ENCODE measurements around the gene AREG. TPM values are rescaled to one million over a fixed set of nuclear protein-coding genes. Genes with fewer than 3 reads are reported as not detected.

AREG gene
- total RNA-seq, 4 donors from 2014 or later, result 10.5 to 27.2 (median 11.1) TPM

- Histone ChIP-seq H3K4me3 (no peak overlapping the region), H3K27me3 (no peaks in the 10 kb centered on the region), H3K36me3 (no peaks in the 10 kb centered on the region), H3K9me3 (no peaks in the 10 kb centered on the region), H3K4me1 (no peaks in the 10 kb centered on the region), H3K27ac (no peak overlapping the region)
- no peak for DNase-seq
- TF ChIP-seq CTCF (IDR thresholded peaks at IDR 0.05), result no peak
- TF ChIP-seq POLR2A (IDR thresholded peaks at IDR 0.05), result no peak
These were observed 29.2 kb upstream of the AREG start for GRCh38 chr4:74415602-74416300.

DNA sequence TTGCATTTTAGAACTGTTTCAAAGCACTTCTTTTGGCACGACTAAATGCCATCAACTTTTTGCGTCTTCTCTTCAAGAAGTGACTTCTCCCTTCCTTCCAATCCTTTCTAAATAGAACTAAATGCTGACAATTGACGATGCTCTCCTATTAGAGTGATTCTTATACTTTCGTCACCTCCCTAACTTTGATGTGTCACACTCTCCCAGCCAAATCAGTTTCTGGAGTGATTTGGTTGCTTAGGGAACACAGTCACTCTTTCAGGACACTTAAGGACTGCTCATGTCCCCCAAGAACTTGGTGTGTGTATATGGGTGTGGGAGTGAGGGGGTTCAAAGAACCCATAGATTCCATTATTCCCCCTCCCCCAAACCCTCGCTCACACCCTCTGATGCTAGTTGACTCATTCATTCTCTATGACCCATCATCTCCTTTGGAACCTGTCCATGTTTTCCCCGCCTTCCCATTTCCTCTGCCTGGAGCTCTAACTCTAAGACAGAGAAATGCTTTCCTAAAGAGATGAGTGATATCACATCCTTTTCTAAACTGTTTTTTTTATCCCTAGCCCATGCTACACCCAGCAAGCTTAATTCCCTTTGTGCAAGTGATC lies 26.8 kb upstream of the AREG start:
- no peaks in the 10 kb centered on the region for H3K36me3 ChIP-seq
- no peak for TF ChIP-seq POLR2A (IDR thresholded peaks at IDR 0.05)
- TF ChIP-seq CTCF (IDR thresholded peaks at IDR 0.05), result no peak
- H3K4me3 ChIP-seq, result no peak overlapping the region
- no peaks in the 10 kb centered on the region for H3K9me3 ChIP-seq
- no peak for DNase-seq
- H3K27me3 ChIP-seq, result no peaks in the 10 kb centered on the region
- H3K4me1 ChIP-seq, result peaks cover 0 to 10% (median 0%) of the 10 kb centered on the region in 4 donors
- H3K27ac ChIP-seq, result no peak overlapping the region

DNA sequence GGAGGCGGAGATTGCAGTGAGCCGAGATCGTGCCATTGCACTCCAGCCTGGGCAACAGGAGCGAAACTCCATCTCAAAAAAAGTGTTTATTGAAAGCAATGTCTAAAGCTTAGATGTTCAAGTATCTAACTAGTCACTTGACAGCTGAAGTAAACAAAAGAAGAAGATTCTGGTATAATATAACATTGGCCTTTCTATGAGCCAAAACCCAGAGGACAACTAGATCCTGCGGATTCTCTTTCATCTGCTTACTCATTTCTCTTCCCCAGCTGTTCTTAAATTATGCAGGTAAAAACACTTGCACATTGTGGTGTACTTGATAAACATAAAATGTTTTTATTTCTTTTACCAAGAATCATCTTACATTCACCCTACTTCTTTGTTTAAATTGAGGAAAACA lies 24.1 kb upstream of the AREG start:
- Histone ChIP-seq H3K4me3 (no peak overlapping the region), H3K27ac (no peak overlapping the region), H3K27me3 (no peaks in the 10 kb centered on the region), H3K36me3 (no peaks in the 10 kb centered on the region), H3K9me3 (no peaks in the 10 kb centered on the region), H3K4me1 (peaks cover 0 to 13% (median 0%) of the 10 kb centered on the region in 4 donors)
- TF ChIP-seq POLR2A (IDR thresholded peaks at IDR 0.05) (no peak), CTCF (IDR thresholded peaks at IDR 0.05) (no peak)
- no peak for DNase-seq

DNA sequence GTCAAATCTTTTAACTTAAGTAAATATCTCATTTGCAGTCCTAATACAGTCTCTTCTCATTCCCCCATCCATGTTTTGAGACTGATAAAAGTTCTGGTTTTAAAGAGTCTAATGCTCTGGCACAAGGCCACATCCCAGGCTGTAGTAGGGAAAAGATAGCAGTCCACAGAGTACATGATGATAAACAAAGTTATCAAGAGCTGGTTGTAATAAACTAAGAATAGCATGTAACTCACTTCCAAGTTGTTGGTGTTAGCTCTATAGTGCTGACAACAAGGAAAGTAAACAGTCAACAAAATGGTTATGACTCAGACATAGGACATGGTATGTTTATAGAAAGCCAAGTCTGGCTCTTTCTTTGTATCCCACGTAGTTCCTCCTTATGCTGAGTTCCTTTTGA lies 21.8 kb upstream of the AREG start:
- Histone ChIP-seq H3K4me1 (peaks cover 0 to 13% (median 0%) of the 10 kb centered on the region in 4 donors), H3K4me3 (no peak overlapping the region), H3K27me3 (no peaks in the 10 kb centered on the region), H3K9me3 (no peaks in the 10 kb centered on the region), H3K36me3 (no peaks in the 10 kb centered on the region), H3K27ac (no peak overlapping the region)
- peak in 1 of 3 donors; percentile 51 for DNase-seq
- TF ChIP-seq POLR2A (IDR thresholded peaks at IDR 0.05) (no peak), CTCF (IDR thresholded peaks at IDR 0.05) (no peak)

GRCh38 chr4:74424111-74424510 lies 20.8 kb upstream of the AREG start:
- TF ChIP-seq POLR2A (IDR thresholded peaks at IDR 0.05) (no peak), CTCF (IDR thresholded peaks at IDR 0.05) (no peak)
- H3K27me3 ChIP-seq, result no peaks in the 10 kb centered on the region
- no peak overlapping the region for H3K27ac ChIP-seq
- no peaks in the 10 kb centered on the region for H3K36me3 ChIP-seq
- no peaks in the 10 kb centered on the region for H3K9me3 ChIP-seq
- no peak for DNase-seq
- no peak overlapping the region for H3K4me3 ChIP-seq
- H3K4me1 ChIP-seq, result peaks cover 0 to 13% (median 0%) of the 10 kb centered on the region in 4 donors
